ENCODE data around the gene SORCS3. TPM values are rescaled to one million over a fixed set of nuclear protein-coding genes. Genes with fewer than 3 reads are reported as not detected.
A peak's percentile ranks its signal among the peaks of the same experiment; 100 is the strongest.

Gene SORCS3
- total and polyA plus RNA-seq, 2 donors (not counting 1 experiment from before 2014, with no cell fraction given) = not detected

- Mint-ChIP-seq H3K4me3 (no peak overlapping the region), H3K27me3 (peaks cover 16% of the 10 kb centered on the region), H3K9me3 (ENCODE audit: insufficient read depth) (peaks cover 2% of the 10 kb centered on the region), H3K27ac (no peak overlapping the region), H3K4me1 (no peaks in the 10 kb centered on the region)
- DNase-seq = no peak
- Histone ChIP-seq H3K4me1 (ENCODE audit: control insufficient read depth in 2 of 2, insufficient read depth in 2 of 2, low read length in 2 of 2) (no peaks in the 10 kb centered on the region), H3K9ac (ENCODE audit: low read length) (no peak overlapping the region), H3K36me3 (replicated peaks in 1 of 2; ENCODE audit: control extremely low read depth in 1 of 2, control insufficient read depth in 1 of 2, extremely low read depth in 1 of 2, insufficient read depth in 2 of 2, low read length in 1 of 2) (no peaks in the 10 kb centered on the region), H3K9me3 (ENCODE audit: control extremely low read depth in 1 of 3, control insufficient read depth in 2 of 3, insufficient read depth in 1 of 3, low read length in 2 of 3) (peaks cover 0 to 4% (median 4%) of the 10 kb centered on the region in 3 donors), H3K4me3 (ENCODE audit: control extremely low read depth in 1 of 5, extremely low read depth in 1 of 5, insufficient read depth in 1 of 5, low read depth in 2 of 5, low read length in 4 of 5) (no peak overlapping the region), H3K79me2 (ENCODE audit: control insufficient read depth, insufficient read depth, low read length) (no peaks in the 10 kb centered on the region), H2AFZ (ENCODE audit: insufficient read depth, low read depth, low read length, poor library complexity, severe bottlenecking) (no peak overlapping the region), H3K27me3 (replicated peaks in 1 of 4; ENCODE audit: control extremely low read depth in 1 of 4, control insufficient read depth in 3 of 4, insufficient read depth in 4 of 4, low read length in 3 of 4) (peaks cover 0 to 4% (median 3%) of the 10 kb centered on the region in 4 experiments), H3K27ac (ENCODE audit: low read length in 2 of 2) (no peak overlapping the region), H3K4me2 (replicated peaks; ENCODE audit: low read depth, low read length, poor library complexity, severe bottlenecking) (no peak overlapping the region), H4K20me1 (ENCODE audit: control insufficient read depth, insufficient read depth, low read length, poor library complexity, severe bottlenecking) (no peaks in the 10 kb centered on the region)
- CTCF ChIA-PET = interaction anchor here (0.7 kb wide), 1 partner anchor 133 kb away, joined by 3 read pairs; no protein-coding TSS in a partner anchor
- intact Hi-C loops (cut with micrococcal nuclease) = no loop called here
- no peak for ATAC-seq (ENCODE audit: low read depth)
- no peak for TF ChIP-seq EZH2 (IDR thresholded peaks at IDR 0.05; ENCODE audit: borderline replicate concordance, insufficient read depth, low read depth, low read length, poor library complexity, severe bottlenecking)
- TF ChIP-seq CTCF (IDR thresholded peaks at IDR 0.05) = peak; percentile 36
- POLR2A ChIA-PET = no interaction called here
- WGBS (ENCODE audit: insufficient coverage) = 83% methylated on average over 2 of the region's 6 CpGs
Observed at GRCh38 chr10:104614245-104614831, 26.8 kb upstream of the SORCS3 start.

- TF ChIP-seq CTCF (IDR thresholded peaks at IDR 0.05) = no peak
- TF ChIP-seq EZH2 (IDR thresholded peaks at IDR 0.05; ENCODE audit: borderline replicate concordance, insufficient read depth, low read depth, low read length, poor library complexity, severe bottlenecking) = no peak
- H3K4me1 Mint-ChIP-seq = no peaks in the 10 kb centered on the region
- Histone ChIP-seq H3K9ac (ENCODE audit: low read length) (no peak overlapping the region), H3K4me1 (ENCODE audit: control insufficient read depth in 2 of 2, insufficient read depth in 2 of 2, low read length in 2 of 2) (no peaks in the 10 kb centered on the region), H3K36me3 (replicated peaks in 1 of 2; ENCODE audit: control extremely low read depth in 1 of 2, control insufficient read depth in 1 of 2, extremely low read depth in 1 of 2, insufficient read depth in 2 of 2, low read length in 1 of 2) (no peaks in the 10 kb centered on the region), H2AFZ (ENCODE audit: insufficient read depth, low read depth, low read length, poor library complexity, severe bottlenecking) (no peak overlapping the region), H3K27me3 (replicated peaks in 1 of 4; ENCODE audit: control extremely low read depth in 1 of 4, control insufficient read depth in 3 of 4, insufficient read depth in 4 of 4, low read length in 3 of 4) (peaks cover 0 to 4% (median 3%) of the 10 kb centered on the region in 4 experiments), H3K4me2 (replicated peaks; ENCODE audit: low read depth, low read length, poor library complexity, severe bottlenecking) (no peak overlapping the region), H3K27ac (ENCODE audit: low read length in 2 of 2) (no peak overlapping the region), H3K9me3 (ENCODE audit: control extremely low read depth in 1 of 3, control insufficient read depth in 2 of 3, insufficient read depth in 1 of 3, low read length in 2 of 3) (peaks cover 0 to 4% (median 4%) of the 10 kb centered on the region in 3 donors), H3K79me2 (ENCODE audit: control insufficient read depth, insufficient read depth, low read length) (no peaks in the 10 kb centered on the region), H4K20me1 (ENCODE audit: control insufficient read depth, insufficient read depth, low read length, poor library complexity, severe bottlenecking) (no peaks in the 10 kb centered on the region), H3K4me3 (ENCODE audit: control extremely low read depth in 1 of 5, extremely low read depth in 1 of 5, insufficient read depth in 1 of 5, low read depth in 2 of 5, low read length in 4 of 5) (no peak overlapping the region)
- intact Hi-C loops (cut with micrococcal nuclease) = no loop called here
- no peaks in the 10 kb centered on the region for H3K9me3 Mint-ChIP-seq (ENCODE audit: insufficient read depth)
- H3K4me3 Mint-ChIP-seq = no peak overlapping the region
- ChIA-PET POLR2A (no interaction called here), CTCF (no interaction called here)
- DNase-seq (no peak), ATAC-seq (ENCODE audit: low read depth) (no peak)
- peaks cover 24% of the 10 kb centered on the region for H3K27me3 Mint-ChIP-seq
- 86% methylated on average over 1 of the region's 2 CpGs for WGBS (ENCODE audit: insufficient coverage)
- H3K27ac Mint-ChIP-seq = no peak overlapping the region
Observed at GRCh38 chr10:104615136-104615535, 26.0 kb upstream of the SORCS3 start.

All from B cell (primary cell).